Upper lobe of left lung (tissue), 6 donors: Measurements from ENCODE around the gene MKKS. TPM values are rescaled to one million over a fixed set of nuclear protein-coding genes. Genes with fewer than 3 reads are reported as not detected.
A peak's percentile ranks its signal among the peaks of the same experiment; 100 is the strongest.

ENCODE experiments used
- ATAC-seq, 2 donors: fragments of 200-7000 bp; cut with Tn5 transposase; one replicate each; pipeline ENCODE4 v1.9.1; 2022; ENCODE audit warnings: mild to moderate bottlenecking in 2 of 2, moderate library complexity in 2 of 2; ENCODE audit not compliant: low FRiP score in 2 of 2
- DNase-seq, 2 donors: peaks; one replicate each; pipeline ENCODE4 v3.0.0-alpha.2; 2019 to 2020
- H3K27ac ChIP-seq, 4 donors: fragments of 200-600 bp; sonication (generic); one replicate each; pipeline ENCODE4 v1.5.1; 2016 to 2019
- H3K27me3 ChIP-seq, 4 donors: fragments of 200-600 bp; sonication (generic); one replicate each; pipeline ENCODE4 v1.5.1; 2017 to 2019
- H3K36me3 ChIP-seq, 4 donors: fragments of 200-600 bp; sonication (generic); one replicate each; pipeline ENCODE4 v1.5.1; 2016 to 2019
- H3K4me1 ChIP-seq, 4 donors: fragments of 200-600 bp; sonication (generic); one replicate each; pipeline ENCODE4 v1.5.1; 2018 to 2019
- H3K4me3 ChIP-seq, 4 donors: fragments of 200-600 bp; sonication (generic); one replicate each; pipeline ENCODE4 v1.5.1; 2017 to 2019; ENCODE audit warnings: mild to moderate bottlenecking in 2 of 4, moderate library complexity in 1 of 4
- H3K9me3 ChIP-seq, 4 donors: fragments of 200-600 bp; sonication (generic); one replicate each; pipeline ENCODE4 v1.5.1; 2018 to 2019
- EP300 ChIP-seq, 4 donors: sonication (generic); formaldehyde crosslinking; IDR thresholded peaks; one replicate each; pipeline ENCODE4 v1.5.1; 2017; ENCODE audit warnings: antibody characterized with exemption in 4 of 4, control low read depth in 2 of 4
- POLR2A ChIP-seq, 4 donors: fragments of 450-650 bp; IDR thresholded peaks; one replicate each; pipeline ENCODE4 v1.5.1; 2016 to 2017; ENCODE audit warnings: antibody characterized with exemption in 4 of 4, mild to moderate bottlenecking in 2 of 4
- POLR2AphosphoS5 ChIP-seq, 2 donors: sonication (generic); formaldehyde crosslinking; IDR thresholded peaks; one replicate each; pipeline ENCODE4 v1.5.1; 2017; ENCODE audit warnings: antibody characterized with exemption in 2 of 2
- WGBS, 2 donors: methylation state at CpG; one replicate each; pipeline ENCODE4 v1.1.5; 2017 to 2018; 5-methylcytosine and 5-hydroxymethylcytosine counted together
- total RNA-seq, 6 donors: library from RNA; depleted of rRNA in 4 of 6; stranded (reverse); fragments of >200 nt in 4 of 6; gene quantifications; one replicate each; pipeline versions ENCODE4 v1.1.0 to v1.2.1, GENCODE V29; 2016 to 2021
- TF ChIP-seq, protein P1 (sequence below), 6 experiments: fragments of 450-650 bp in 4 of 6; fragments of 200-600 bp in 2 of 6; sonication (generic) in 2 of 6; IDR thresholded peaks; one replicate each; pipeline ENCODE4 v1.5.1; 2016 to 2019; ENCODE audit warnings: antibody characterized with exemption in 6 of 6
- donor health status: DM: no; HTN: no; CAD: no; lungs with moderate emphysema.
- donor health status: DM: no; HTN: yes; CAD: no; lungs with severe emphysema.

The MKKS gene
- total RNA-seq, 6 donors from 2014 or later, result 3.1 to 19.3 (median 11.8) TPM

DNA sequence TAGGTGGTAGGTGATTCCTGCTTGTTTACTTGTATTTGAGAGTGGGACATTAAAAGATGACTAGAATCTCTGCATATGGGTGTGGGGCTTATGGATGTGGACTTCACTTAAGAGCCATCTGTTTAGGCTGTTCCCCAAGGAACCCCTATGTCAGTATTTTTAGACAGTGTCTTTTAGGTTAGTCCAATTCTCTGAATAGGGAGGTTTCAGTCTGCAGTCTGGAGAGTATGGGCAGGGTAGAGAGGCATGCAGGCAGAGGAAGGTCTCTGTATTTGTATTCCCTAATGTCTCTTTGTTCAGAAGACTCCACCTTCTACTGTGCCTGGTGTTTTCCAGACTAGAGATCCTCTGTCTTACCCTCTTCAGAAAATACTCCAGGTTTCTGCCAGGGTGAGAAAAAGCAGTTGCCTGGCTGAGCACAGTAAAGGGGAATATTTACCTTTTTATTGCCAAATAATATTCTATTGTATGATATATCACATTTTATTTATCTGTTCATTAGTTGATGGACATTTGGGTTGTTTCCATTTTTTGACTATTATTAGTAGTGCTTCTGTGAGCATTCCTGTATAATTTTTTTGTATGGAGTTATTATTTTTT, 20.2 kb upstream of the MKKS start:
- ATAC-seq, result no peak
- no peak for DNase-seq
- Histone ChIP-seq H3K4me3 (no peak overlapping the region), H3K27me3 (no peaks in the 10 kb centered on the region), H3K36me3 (no peaks in the 10 kb centered on the region), H3K4me1 (peaks cover 0 to 12% (median 3%) of the 10 kb centered on the region in 4 donors), H3K27ac (no peak overlapping the region), H3K9me3 (no peaks in the 10 kb centered on the region)
- TF ChIP-seq POLR2A (IDR thresholded peaks at IDR 0.05), result no peak
- TF ChIP-seq EP300 (IDR thresholded peaks at IDR 0.05), result no peak
- TF ChIP-seq, protein P1, sequence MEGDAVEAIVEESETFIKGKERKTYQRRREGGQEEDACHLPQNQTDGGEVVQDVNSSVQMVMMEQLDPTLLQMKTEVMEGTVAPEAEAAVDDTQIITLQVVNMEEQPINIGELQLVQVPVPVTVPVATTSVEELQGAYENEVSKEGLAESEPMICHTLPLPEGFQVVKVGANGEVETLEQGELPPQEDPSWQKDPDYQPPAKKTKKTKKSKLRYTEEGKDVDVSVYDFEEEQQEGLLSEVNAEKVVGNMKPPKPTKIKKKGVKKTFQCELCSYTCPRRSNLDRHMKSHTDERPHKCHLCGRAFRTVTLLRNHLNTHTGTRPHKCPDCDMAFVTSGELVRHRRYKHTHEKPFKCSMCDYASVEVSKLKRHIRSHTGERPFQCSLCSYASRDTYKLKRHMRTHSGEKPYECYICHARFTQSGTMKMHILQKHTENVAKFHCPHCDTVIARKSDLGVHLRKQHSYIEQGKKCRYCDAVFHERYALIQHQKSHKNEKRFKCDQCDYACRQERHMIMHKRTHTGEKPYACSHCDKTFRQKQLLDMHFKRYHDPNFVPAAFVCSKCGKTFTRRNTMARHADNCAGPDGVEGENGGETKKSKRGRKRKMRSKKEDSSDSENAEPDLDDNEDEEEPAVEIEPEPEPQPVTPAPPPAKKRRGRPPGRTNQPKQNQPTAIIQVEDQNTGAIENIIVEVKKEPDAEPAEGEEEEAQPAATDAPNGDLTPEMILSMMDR (IDR thresholded peaks at IDR 0.05), result no peak
- no peak for TF ChIP-seq POLR2AphosphoS5 (IDR thresholded peaks at IDR 0.05)

DNA sequence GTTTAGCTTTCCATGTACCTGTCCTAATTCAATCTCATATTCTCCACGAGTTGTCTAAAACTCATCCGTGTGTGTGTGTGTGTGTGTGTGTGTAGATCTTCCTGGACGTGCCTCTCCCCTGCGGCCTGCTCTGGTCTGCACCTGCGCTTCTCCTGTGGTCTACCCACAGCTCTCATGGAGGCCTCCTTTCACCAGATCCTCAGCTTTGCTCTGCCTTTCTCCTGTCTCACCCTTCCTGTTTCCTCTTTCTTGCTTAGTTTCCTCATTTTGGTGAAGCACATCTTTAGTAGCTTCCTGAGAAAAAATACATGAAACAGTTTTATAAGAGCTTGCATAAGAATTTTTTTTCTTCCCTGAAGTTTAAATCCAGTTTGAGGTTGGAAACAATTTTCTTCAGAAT, 19.2 kb upstream of the MKKS start:
- Histone ChIP-seq H3K27ac (peak overlapping the region in 2 of 4 donors; percentile 8 to 40), H3K4me1 (peaks cover 0 to 12% (median 7%) of the 10 kb centered on the region in 4 donors), H3K4me3 (no peak overlapping the region), H3K9me3 (no peaks in the 10 kb centered on the region), H3K36me3 (no peaks in the 10 kb centered on the region), H3K27me3 (no peaks in the 10 kb centered on the region)
- 43 to 65% methylated on average over 5 of the region's 5 CpGs for WGBS, 2 donors
- no peak for TF ChIP-seq POLR2A (IDR thresholded peaks at IDR 0.05)
- TF ChIP-seq POLR2AphosphoS5 (IDR thresholded peaks at IDR 0.05), result no peak
- no peak for TF ChIP-seq EP300 (IDR thresholded peaks at IDR 0.05)
- TF ChIP-seq, protein P1 (IDR thresholded peaks at IDR 0.05), result no peak
- DNase-seq (peak in 1 of 2 donors; percentile 43), ATAC-seq (peak in 1 of 2 donors; percentile 60)

DNA sequence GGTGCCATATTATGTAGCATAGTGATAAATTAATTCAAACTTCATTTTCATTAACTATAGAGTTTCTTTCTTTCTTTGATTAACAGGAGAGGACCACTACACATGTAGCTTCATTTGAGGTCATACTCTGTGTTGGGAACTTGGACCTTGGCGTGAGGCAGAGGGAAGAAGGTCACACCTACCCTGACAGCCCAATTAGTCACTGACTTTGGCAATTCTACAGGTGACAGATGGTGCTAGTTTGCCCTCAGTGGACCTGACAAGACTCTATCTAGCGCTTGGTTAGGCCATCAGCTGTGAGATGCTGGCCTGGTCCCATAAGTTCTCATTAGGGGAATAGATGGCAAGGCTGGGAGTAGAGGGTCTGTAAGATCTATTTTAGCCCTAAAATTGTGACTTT, 15.2 kb upstream of the MKKS start:
- no peaks in the 10 kb centered on the region for H3K27me3 ChIP-seq
- H3K27ac ChIP-seq, result no peak overlapping the region
- H3K4me3 ChIP-seq, result no peak overlapping the region
- WGBS, 2 donors, result 95 to 100% methylated on average over 2 of the region's 2 CpGs
- no peak for TF ChIP-seq POLR2A (IDR thresholded peaks at IDR 0.05)
- TF ChIP-seq, protein P1 (IDR thresholded peaks at IDR 0.05), result no peak
- TF ChIP-seq EP300 (IDR thresholded peaks at IDR 0.05), result no peak
- TF ChIP-seq POLR2AphosphoS5 (IDR thresholded peaks at IDR 0.05), result no peak
- no peaks in the 10 kb centered on the region for H3K36me3 ChIP-seq
- H3K4me1 ChIP-seq, result peaks cover 0 to 9% (median 6%) of the 10 kb centered on the region in 4 donors
- DNase-seq, result no peak
- no peak for ATAC-seq
- H3K9me3 ChIP-seq, result no peaks in the 10 kb centered on the region

DNA sequence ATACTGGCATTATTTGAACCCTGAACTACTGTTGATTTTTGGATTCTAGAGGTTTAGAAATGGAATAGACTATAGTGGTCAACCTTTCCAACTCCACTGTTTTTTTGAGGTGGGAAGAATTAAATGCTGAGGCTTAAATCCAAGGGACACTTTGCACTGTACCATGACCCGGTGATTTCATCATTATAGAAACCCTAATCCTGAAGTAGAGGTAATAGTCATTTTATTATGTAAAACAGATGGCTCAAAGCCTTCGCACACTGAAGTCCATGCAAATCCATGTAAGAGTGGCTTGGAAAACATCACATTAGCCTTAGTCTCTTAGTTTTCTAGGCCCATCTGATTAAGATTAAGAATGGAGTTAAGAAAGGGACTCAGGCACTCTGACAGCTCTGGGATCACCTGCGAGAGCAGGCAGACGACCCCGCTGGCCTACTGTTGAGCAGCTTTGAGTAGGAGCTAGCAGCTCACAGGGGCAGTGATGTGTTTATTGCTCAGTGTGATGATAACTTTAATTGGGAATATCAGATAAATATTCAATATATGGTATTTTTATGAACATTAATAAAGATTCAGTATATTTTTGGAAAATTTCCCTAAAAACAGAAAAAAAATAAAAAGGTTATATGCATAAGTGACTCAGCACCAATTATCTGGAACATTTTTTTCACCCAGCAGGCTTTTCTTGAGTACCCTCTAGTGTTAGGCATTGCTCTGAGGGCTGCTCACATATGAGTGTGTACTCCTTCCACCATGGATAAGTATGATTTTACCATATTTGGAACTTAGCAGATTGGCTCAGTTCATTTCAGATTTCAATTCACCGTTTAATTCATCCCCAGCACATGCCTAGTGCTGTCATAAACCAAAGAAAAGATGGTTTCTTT, 14.5 kb upstream of the MKKS start:
- Histone ChIP-seq H3K4me1 (peaks cover 0 to 8% (median 3%) of the 10 kb centered on the region in 4 donors), H3K36me3 (no peaks in the 10 kb centered on the region), H3K4me3 (no peak overlapping the region), H3K27me3 (no peaks in the 10 kb centered on the region), H3K9me3 (no peaks in the 10 kb centered on the region), H3K27ac (no peak overlapping the region)
- ATAC-seq (no peak), DNase-seq (no peak)
- WGBS, 2 donors, result 81 to 87% methylated on average over 6 of the region's 6 CpGs
- no peak for TF ChIP-seq EP300 (IDR thresholded peaks at IDR 0.05)
- no peak for TF ChIP-seq POLR2A (IDR thresholded peaks at IDR 0.05)
- TF ChIP-seq POLR2AphosphoS5 (IDR thresholded peaks at IDR 0.05), result no peak
- TF ChIP-seq, protein P1 (IDR thresholded peaks at IDR 0.05), result no peak
